Hindlimb muscle (tissue), 1 donor: ENCODE results near the gene SBDS. TPM values are rescaled to one million over a fixed set of nuclear protein-coding genes. Genes with fewer than 3 reads are reported as not detected.

Source experiments
- polyA plus RNA-seq: library from polyadenylated mRNA; unstranded; fragments of 120-200 nt; gene quantifications from one replicate; pipeline ENCODE4 v1.2.1, GENCODE V29; 2013; ENCODE audit not compliant: insufficient read length

Gene SBDS
- polyA plus RNA-seq, 1 donor: 202 TPM

Other genes with a start within 250 kb of the SBDS start
- gene TMEM248, start 74.4 kb downstream of the SBDS start, polyA plus RNA-seq: 51.4 TPM
- 15.5 TPM for gene TYW1, start 1.2 kb upstream of the SBDS start, polyA plus RNA-seq